Stimulated activated effector memory CD8-positive, alpha-beta T cell treated with anti-CD3 and anti-CD28 coated beads, Interleukin-12 subunit alpha, Interleukin-12 subunit beta, amount 100 ng/mL, for 72 hours (primary cell): ENCODE measurements around the gene SUMO2.

Experiments
- ATAC-seq: fragments of 150-1000 bp; cut with Tn5 transposase; 2 replicates; pipeline ENCODE4 v1.10.0; 2021
- DNase-seq, 2 donors: peaks; one replicate each; pipeline ENCODE4 v3.0.0; 2021 to 2022; ENCODE audit warnings: low spot score in 2 of 2
- H3K27ac Mint-ChIP-seq: one replicate; pipeline ENCODE4 v1.8.0; 2022; ENCODE audit warnings: mild to moderate bottlenecking, mixed read lengths
- H3K36me3 Mint-ChIP-seq: one replicate; pipeline ENCODE4 v1.8.0; 2022; ENCODE audit warnings: mild to moderate bottlenecking, mixed read lengths
- H3K4me1 Mint-ChIP-seq: one replicate; pipeline ENCODE4 v1.8.0; 2022; ENCODE audit warnings: mixed read lengths
- H3K4me3 Mint-ChIP-seq: one replicate; pipeline ENCODE4 v1.8.0; 2022; ENCODE audit warnings: mild to moderate bottlenecking, mixed read lengths
- H3K9me3 Mint-ChIP-seq: one replicate; pipeline ENCODE4 v1.8.0; 2022; ENCODE audit warnings: mixed read lengths

The SUMO2 gene

GRCh38 chr17:75126954-75127353 is 55.8 kb downstream of the SUMO2 start:
- Mint-ChIP-seq H3K36me3 (peaks cover 30% of the 10 kb centered on the region), H3K4me1 (peaks cover 40% of the 10 kb centered on the region), H3K27ac (no peak overlapping the region), H3K4me3 (no peak overlapping the region), H3K9me3 (no peaks in the 10 kb centered on the region)
- DNase-seq (no peak), ATAC-seq (no peak)

- DNase-seq: no peak
- peaks cover 39% of the 10 kb centered on the region for H3K36me3 Mint-ChIP-seq
- peaks cover 40% of the 10 kb centered on the region for H3K4me1 Mint-ChIP-seq
- no peak overlapping the region for H3K4me3 Mint-ChIP-seq
- no peak for ATAC-seq
- H3K27ac Mint-ChIP-seq: peak overlapping the region; percentile 69
- H3K9me3 Mint-ChIP-seq: no peaks in the 10 kb centered on the region
Observed at GRCh38 chr17:75125984-75126383, 56.8 kb downstream of the SUMO2 start.

GRCh38 chr17:75124819-75125162 is 58.0 kb downstream of the SUMO2 start:
- Mint-ChIP-seq H3K9me3 (no peaks in the 10 kb centered on the region), H3K4me3 (no peak overlapping the region), H3K27ac (peak overlapping the region; percentile 90), H3K4me1 (peaks cover 36% of the 10 kb centered on the region), H3K36me3 (peaks cover 34% of the 10 kb centered on the region)
- ATAC-seq (no peak), DNase-seq (no peak)

GRCh38 chr17:75124041-75124818 is 58.5 kb downstream of the SUMO2 start:
- Mint-ChIP-seq H3K27ac (peak overlapping the region; percentile 90), H3K4me1 (peaks cover 31% of the 10 kb centered on the region), H3K9me3 (no peaks in the 10 kb centered on the region), H3K36me3 (peaks cover 28% of the 10 kb centered on the region), H3K4me3 (peak overlapping the region; percentile 42)
- DNase-seq (no peak), ATAC-seq (peak; percentile 93)

- no peak for DNase-seq
- no peak for ATAC-seq
- H3K36me3 Mint-ChIP-seq: peaks cover 43% of the 10 kb centered on the region
- peak overlapping the region; percentile 75 for H3K27ac Mint-ChIP-seq
- no peak overlapping the region for H3K4me3 Mint-ChIP-seq
- H3K9me3 Mint-ChIP-seq: no peaks in the 10 kb centered on the region
- H3K4me1 Mint-ChIP-seq: peaks cover 31% of the 10 kb centered on the region
Observed at GRCh38 chr17:75118307-75118706, 64.5 kb downstream of the SUMO2 start.

GRCh38 chr17:75116737-75117136 is 66.0 kb downstream of the SUMO2 start:
- H3K36me3 Mint-ChIP-seq: peaks cover 46% of the 10 kb centered on the region
- ATAC-seq (no peak), DNase-seq (no peak)
- no peak overlapping the region for H3K27ac Mint-ChIP-seq
- no peak overlapping the region for H3K4me3 Mint-ChIP-seq
- no peaks in the 10 kb centered on the region for H3K9me3 Mint-ChIP-seq
- H3K4me1 Mint-ChIP-seq: peaks cover 37% of the 10 kb centered on the region
